GM18858 (cell line): ENCODE measurements around the gene CHST11.
A peak's percentile ranks its signal among the peaks of the same experiment; 100 is the strongest.

ENCODE experiments used
- ATAC-seq: cut with Tn5 transposase; IDR thresholded peaks from one replicate; pipeline ENCODE4 v1.9.1; 2021; ENCODE audit not compliant: unreplicated experiment

Gene CHST11

GRCh38 chr12:104459368-104459909 is 2.7 kb downstream of the CHST11 start:
- no peak for ATAC-seq

GRCh38 chr12:104460041-104460719 is 3.4 kb downstream of the CHST11 start:
- no peak for ATAC-seq

GRCh38 chr12:104460973-104461698 is 4.4 kb downstream of the CHST11 start:
- ATAC-seq = no peak

- ATAC-seq = no peak
These were observed 5.6 kb downstream of the CHST11 start for GRCh38 chr12:104462325-104462724.

- ATAC-seq = peak; percentile 41
These were observed 6.2 kb downstream of the CHST11 start for GRCh38 chr12:104462931-104463339.

GRCh38 chr12:104463368-104463767 is 6.6 kb downstream of the CHST11 start:
- ATAC-seq = no peak

- ATAC-seq = no peak
These were observed 8.2 kb downstream of the CHST11 start for GRCh38 chr12:104464899-104465298.

- ATAC-seq = no peak
These were observed 10.1 kb downstream of the CHST11 start for GRCh38 chr12:104466709-104467345.

- ATAC-seq = no peak
These were observed 10.6 kb downstream of the CHST11 start for GRCh38 chr12:104467346-104467837.

- ATAC-seq = no peak
These were observed 11.6 kb downstream of the CHST11 start for GRCh38 chr12:104468371-104468770.

GRCh38 chr12:104469066-104469465 is 12.3 kb downstream of the CHST11 start:
- no peak for ATAC-seq

- no peak for ATAC-seq
These were observed 12.8 kb downstream of the CHST11 start for GRCh38 chr12:104469523-104469922.

GRCh38 chr12:104470521-104470920 is 13.8 kb downstream of the CHST11 start:
- ATAC-seq = no peak

GRCh38 chr12:104471336-104471735 is 14.6 kb downstream of the CHST11 start:
- no peak for ATAC-seq

GRCh38 chr12:104472748-104473147 is 16.0 kb downstream of the CHST11 start:
- no peak for ATAC-seq

GRCh38 chr12:104473374-104473983 is 16.7 kb downstream of the CHST11 start:
- ATAC-seq = peak; percentile 58

GRCh38 chr12:104475271-104475670 is 18.5 kb downstream of the CHST11 start:
- no peak for ATAC-seq

- ATAC-seq = no peak
These were observed 21.0 kb downstream of the CHST11 start for GRCh38 chr12:104477510-104478390.

GRCh38 chr12:104478396-104479122 is 21.8 kb downstream of the CHST11 start:
- peak; percentile 88 for ATAC-seq
